WTC11 (cell line): Measurements from ENCODE around the gene CCDC50.

Source experiments
- CBFB ChIP-seq: sonication (generic); formaldehyde crosslinking; IDR thresholded peaks from 2 replicates; pipeline ENCODE4 v1.8.1; 2022; ENCODE audit warnings: mild to moderate bottlenecking, low read depth, missing genetic modification reagents
- CREB1 ChIP-seq: sonication (generic); formaldehyde crosslinking; IDR thresholded peaks from 2 replicates; pipeline ENCODE4 v1.8.0; 2023; ENCODE audit warnings: mild to moderate bottlenecking, missing genetic modification reagents
- ETV6 ChIP-seq: sonication (generic); formaldehyde crosslinking; IDR thresholded peaks from 2 replicates; pipeline ENCODE4 v1.8.1; 2022; ENCODE audit warnings: mild to moderate bottlenecking, missing genetic modification reagents
- JUN ChIP-seq: sonication (generic); formaldehyde crosslinking; IDR thresholded peaks from 2 replicates; pipeline ENCODE4 v1.8.0; 2023; ENCODE audit warnings: mild to moderate bottlenecking, missing genetic modification reagents
- NFYB ChIP-seq: sonication (generic); formaldehyde crosslinking; conservative IDR thresholded peaks from 2 replicates; pipeline ENCODE4 v1.8.0; 2022; ENCODE audit warnings: low read depth, missing genetic modification reagents
- RELA ChIP-seq: sonication (generic); formaldehyde crosslinking; IDR thresholded peaks from 2 replicates; pipeline ENCODE4 v1.8.1; 2022; ENCODE audit warnings: missing genetic modification reagents, mild to moderate bottlenecking, borderline replicate concordance
- ZNF219 ChIP-seq: sonication (generic); formaldehyde crosslinking; IDR thresholded peaks from 2 replicates; pipeline ENCODE4 v1.8.0; 2023; ENCODE audit warnings: missing genetic modification reagents, mild to moderate bottlenecking, borderline replicate concordance
- ZNF423 ChIP-seq: fragments of 250-450 bp; sonication (Bioruptor Pico); IDR thresholded peaks from 2 replicates; pipeline ENCODE4 v2.1.2; 2022; ENCODE audit warnings: mild to moderate bottlenecking, moderate library complexity
- ZNF671 ChIP-seq: fragments of 250-450 bp; sonication (Bioruptor Pico); IDR thresholded peaks from 2 replicates; pipeline ENCODE4 v1.8.0; 2021; ENCODE audit warnings: mild to moderate bottlenecking
- TF ChIP-seq, protein P1 (sequence below): fragments of 200-600 bp; IDR thresholded peaks from 2 replicates; pipeline ENCODE4 v1.8.0; 2022; ENCODE audit warnings: antibody characterized with exemption
- TF ChIP-seq, protein P2 (sequence below): sonication (generic); formaldehyde crosslinking; IDR thresholded peaks from 2 replicates; pipeline ENCODE4 v1.8.0; 2022; ENCODE audit warnings: mild to moderate bottlenecking, missing genetic modification reagents

- TF ChIP-seq, protein P1, sequence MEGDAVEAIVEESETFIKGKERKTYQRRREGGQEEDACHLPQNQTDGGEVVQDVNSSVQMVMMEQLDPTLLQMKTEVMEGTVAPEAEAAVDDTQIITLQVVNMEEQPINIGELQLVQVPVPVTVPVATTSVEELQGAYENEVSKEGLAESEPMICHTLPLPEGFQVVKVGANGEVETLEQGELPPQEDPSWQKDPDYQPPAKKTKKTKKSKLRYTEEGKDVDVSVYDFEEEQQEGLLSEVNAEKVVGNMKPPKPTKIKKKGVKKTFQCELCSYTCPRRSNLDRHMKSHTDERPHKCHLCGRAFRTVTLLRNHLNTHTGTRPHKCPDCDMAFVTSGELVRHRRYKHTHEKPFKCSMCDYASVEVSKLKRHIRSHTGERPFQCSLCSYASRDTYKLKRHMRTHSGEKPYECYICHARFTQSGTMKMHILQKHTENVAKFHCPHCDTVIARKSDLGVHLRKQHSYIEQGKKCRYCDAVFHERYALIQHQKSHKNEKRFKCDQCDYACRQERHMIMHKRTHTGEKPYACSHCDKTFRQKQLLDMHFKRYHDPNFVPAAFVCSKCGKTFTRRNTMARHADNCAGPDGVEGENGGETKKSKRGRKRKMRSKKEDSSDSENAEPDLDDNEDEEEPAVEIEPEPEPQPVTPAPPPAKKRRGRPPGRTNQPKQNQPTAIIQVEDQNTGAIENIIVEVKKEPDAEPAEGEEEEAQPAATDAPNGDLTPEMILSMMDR = no peak
- TF ChIP-seq ZNF671 (no peak), ZNF219 (CRISPR knock-in tag) (no peak), ZNF423 (CRISPR knock-in tag) (no peak), ETV6 (CRISPR knock-in tag) (no peak), RELA (no peak), JUN (CRISPR knock-in tag) (no peak), CREB1 (CRISPR knock-in tag) (no peak), CBFB (CRISPR knock-in tag) (no peak), NFYB (CRISPR knock-in tag) (no peak)
- TF ChIP-seq, protein P2, sequence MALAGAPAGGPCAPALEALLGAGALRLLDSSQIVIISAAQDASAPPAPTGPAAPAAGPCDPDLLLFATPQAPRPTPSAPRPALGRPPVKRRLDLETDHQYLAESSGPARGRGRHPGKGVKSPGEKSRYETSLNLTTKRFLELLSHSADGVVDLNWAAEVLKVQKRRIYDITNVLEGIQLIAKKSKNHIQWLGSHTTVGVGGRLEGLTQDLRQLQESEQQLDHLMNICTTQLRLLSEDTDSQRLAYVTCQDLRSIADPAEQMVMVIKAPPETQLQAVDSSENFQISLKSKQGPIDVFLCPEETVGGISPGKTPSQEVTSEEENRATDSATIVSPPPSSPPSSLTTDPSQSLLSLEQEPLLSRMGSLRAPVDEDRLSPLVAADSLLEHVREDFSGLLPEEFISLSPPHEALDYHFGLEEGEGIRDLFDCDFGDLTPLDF (CRISPR knock-in tag) = no peak
These were observed 49.1 kb upstream of the CCDC50 start for GRCh38 chr3:191280111-191280510.
